Activated CD8-positive, alpha-beta memory T cell treated with anti-CD3 and anti-CD28 coated beads for 4 hours (primary cell): ENCODE measurements around the gene CCIN.
"Not testable (repeated sequence)": the region's sequence is repeated elsewhere in the genome, so short reads cannot be mapped to it uniquely, and the experiment has no call there.

ENCODE experiments used
- DNase-seq, 2 donors: peaks; one replicate each; pipeline ENCODE4 v3.0.0-alpha.2; 2020; ENCODE audit warnings: low read depth in 2 of 2

The CCIN gene

GRCh38 chr9:36169166-36169565 lies at the start of gene CCIN:
Gene CCIN, plus strand, starts transcription at chr9:36169388. Its CDS starts 115 bp downstream, at chr9:36169503.
- DNase-seq = no peak

DNA sequence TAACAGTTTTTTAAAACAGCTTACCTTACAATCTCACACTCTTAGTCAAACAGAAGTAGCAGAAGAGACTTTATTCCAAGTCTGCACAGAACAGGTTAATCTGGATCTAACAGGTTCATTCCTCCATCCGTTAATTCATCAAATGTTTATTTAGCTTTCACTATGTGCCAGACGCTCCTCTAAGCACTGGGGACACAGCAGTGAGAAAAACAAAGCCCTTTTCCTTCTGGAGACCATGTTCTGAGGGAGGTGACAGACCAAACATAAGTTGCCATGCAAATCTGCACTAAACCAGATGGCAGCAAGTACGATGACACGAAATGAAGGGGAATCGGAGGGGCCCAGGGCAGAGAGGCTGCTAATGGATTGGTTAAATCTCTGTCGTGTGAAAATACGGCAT lies 49.7 kb upstream of the CCIN start:
- DNase-seq = no peak

DNA sequence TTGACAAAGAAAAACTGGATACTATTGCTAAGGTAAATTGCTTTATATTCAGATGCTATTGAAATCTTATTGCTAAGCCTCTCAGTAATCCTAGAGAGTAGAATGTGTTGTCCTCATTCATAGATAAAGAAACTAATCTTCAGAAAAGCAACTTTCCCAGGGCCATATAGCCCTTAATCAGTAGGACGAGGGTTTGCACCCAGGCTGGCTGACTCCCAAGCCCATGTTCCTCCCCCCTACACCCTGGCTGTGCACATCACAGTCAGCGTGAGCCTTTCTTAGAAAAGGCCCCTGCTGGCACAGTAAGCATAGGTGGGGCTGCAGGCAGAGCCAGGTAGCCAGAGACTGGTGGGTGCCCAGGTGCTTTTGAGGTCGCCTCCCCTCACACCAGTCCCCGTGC lies 48.5 kb upstream of the CCIN start:
- no peak for DNase-seq

DNA sequence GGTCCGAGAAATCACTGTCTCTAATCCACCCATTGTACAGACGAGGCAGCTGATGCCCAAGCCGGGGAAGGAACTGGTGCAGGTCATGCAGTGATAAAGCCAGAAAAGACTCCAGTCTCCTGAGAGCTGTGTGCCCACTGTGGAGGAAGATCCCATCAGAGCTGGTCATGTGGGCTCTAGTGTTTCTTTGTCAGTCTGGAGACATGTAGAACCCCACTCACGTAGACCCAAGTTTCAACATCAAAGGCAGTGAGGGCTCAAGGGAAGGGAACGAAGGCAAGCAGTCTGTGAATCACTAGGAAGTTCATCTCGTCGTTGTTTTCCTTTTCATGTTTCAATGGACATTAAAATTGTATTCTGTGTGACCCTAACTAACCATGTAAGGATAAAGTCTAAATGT lies 47.2 kb upstream of the CCIN start:
- no peak for DNase-seq

GRCh38 chr9:36123515-36123914 lies 45.7 kb upstream of the CCIN start:
- no peak for DNase-seq

GRCh38 chr9:36125062-36125855 lies 43.9 kb upstream of the CCIN start:
- no peak for DNase-seq

DNA sequence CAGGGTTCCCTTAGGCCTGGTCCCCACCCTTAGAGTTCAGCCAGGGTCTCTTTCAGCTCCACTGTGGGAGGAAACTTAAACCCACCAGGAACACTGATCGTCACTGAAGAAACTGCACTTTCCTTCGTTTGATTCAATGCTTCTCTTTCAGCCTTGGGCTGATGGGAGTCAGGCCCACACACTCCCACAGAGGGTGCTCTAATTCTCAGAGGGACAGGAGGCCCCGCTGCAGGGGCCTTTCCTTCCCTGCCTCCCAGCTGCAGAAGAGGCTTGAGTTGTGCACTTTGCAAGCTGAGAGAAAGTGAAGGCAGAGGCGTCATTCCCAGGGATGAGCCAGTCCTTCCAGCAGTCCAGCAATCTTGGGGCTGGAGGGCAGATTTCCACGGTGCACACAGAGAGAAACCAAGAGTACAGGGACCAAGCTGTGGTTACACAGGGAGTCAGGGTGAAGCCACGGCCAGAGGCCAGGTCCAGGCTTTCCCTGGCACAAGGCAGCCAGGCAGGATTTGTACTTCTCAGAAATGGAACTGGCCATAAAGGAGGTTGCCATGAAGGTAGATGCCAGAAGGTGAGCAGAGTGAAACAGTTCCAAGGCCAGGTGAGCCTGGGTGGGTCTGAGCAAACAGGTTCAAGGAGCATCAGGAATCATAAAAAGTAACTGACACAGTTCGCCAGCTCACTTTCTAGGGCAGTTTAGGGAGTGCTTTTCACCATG lies 43.0 kb upstream of the CCIN start:
- DNase-seq = no peak

DNA sequence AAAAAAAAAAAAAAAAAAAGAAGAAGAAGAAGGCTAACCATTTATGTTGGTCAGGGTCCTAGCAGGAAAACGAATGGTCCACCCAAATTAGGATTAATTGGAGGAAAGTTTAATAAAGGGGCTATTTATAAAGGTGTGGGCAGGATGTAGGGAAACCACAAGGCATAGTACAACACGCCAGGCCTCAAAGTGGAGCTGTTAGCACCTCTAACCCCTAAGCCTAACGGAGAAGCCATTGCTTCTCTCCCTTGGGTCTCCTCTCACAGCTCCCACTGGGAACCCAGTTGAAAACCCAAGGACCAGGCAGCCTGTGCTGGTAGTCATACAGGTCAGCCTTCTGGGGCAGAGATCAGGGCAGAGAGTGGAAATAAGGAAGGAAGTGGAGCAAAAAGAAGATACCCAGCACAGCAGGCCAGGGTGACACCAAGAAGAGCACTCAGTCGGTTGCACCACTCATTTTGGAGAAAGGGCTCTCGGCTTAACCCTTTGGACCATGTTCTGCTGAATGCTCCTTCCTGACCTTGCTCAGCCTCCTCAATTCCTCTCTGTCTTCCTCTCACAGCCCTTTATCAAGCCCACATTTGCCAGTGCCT lies 41.4 kb upstream of the CCIN start:
- no peak for DNase-seq

DNA sequence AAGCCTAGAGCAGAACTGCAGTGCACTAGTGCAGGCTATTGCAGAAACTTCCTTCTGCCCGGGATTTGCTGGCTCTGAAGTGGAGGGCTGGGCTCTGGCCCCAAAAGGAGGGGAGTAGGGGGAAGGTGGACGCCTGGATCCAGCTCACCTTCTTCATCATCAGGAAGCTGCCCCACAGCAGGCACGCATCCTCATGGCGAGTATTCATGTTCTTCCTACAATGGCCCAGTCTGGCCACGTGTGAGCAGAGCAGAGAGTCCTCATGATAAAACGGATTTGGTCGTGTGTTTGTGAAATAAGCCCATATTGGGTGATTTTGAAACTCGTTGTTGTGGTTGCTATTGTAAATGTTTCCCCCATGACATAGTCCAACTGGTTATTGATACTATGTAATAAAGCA lies 40.8 kb upstream of the CCIN start:
- DNase-seq = no peak

DNA sequence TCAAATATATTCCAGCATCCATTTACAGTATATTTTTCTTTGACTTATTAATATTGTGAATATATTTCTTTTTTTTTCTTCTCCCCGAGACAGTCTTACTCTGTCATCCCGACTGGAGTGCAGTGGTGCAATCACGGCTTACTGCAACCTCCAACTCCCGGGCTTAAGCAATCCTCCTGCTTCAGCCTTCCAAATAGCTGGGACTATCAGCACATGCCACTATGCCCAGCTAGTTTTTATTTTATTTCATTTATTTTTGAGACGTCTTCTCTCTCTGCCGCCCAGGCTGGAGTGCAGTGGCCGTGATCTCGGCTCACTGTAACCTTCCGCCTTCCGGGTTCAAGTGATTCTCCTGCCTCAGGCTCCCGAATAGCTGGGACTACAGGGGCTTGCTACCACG lies 40.0 kb upstream of the CCIN start:
- DNase-seq = no peak

DNA sequence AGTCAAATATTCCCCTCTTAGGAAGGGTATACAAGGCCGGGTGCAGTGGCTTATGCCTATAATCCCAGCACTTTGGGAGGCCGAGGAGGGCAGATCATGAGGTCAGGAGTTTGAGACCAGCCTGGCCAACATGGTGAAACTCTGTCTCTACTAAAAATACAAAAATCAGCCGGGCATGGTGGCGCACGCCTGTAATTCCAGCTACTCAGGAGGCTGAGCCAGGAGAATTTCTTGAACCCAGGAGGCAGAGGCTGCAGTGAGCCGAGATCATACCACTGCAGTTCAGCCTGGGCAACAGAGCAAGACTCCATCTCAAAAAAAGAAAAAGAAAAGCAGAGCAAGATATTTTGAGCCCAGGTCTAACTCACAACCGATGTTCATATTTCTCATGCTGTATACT lies 37.5 kb upstream of the CCIN start:
- DNase-seq = not testable (repeated sequence)

DNA sequence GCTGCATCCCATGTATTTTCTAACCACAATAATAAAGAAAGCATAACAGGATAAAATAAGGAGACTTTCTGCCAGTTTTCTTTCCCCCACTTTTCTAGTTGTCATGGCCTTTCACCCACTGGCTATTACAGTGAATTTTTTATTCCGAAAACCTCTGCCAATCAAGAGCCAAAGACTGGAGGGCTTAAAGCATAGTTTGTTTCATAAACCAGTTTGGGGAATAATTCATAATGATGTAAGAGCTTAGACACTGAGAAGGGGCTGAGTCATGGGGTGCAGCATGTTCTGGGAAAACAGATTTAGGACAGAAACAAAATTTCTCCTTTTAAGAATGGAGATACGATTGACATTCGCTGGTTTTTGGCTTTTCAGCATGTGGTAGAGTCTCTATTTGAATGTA lies 37.1 kb upstream of the CCIN start:
- no peak for DNase-seq

DNA sequence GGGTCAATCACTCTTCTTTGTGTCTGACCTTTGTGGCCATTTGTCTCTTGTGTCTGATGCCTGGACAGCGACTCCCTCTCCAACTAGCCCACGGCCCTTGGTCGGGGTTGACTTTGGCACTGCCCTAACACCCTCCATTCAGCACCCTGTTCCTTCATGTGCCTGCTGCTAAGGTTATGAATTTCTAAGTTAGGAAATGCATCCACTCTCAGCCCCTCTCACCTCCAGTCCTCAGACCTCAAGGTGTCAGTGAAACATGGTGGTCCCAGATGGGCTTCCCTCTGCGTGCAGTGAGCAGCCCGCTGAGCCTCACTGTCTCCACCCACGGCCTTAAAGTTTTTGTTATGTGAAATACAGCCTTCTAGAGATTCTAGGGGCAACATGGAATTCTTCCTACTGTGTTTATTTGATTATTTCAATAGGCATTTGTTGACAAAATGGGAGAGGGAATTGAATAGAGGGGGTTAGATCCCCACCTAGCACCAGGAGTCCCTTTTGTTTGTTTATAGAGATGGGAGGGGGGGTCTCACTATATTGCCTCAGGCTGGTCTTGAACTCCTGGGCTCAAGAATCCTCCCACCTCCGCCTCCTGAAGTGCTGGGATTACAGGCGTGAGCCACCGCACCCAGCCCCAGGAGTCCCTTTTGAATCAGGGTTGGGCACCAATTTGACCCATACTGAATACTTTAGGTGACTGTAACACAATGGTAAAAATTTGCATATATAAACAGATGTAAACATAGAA lies 34.3 kb upstream of the CCIN start:
- DNase-seq = no peak

GRCh38 chr9:36135741-36136271 lies 33.4 kb upstream of the CCIN start:
- no peak for DNase-seq

GRCh38 chr9:36136272-36136893 lies 32.8 kb upstream of the CCIN start, which contains the start of gene GLIPR2:
Gene GLIPR2, plus strand, starts transcription at chr9:36136733. Its CDS starts 46 bp downstream, at chr9:36136779.
- peak; percentile 36 to 63 for DNase-seq

- no peak for DNase-seq
Observed at GRCh38 chr9:36136894-36137391, 32.2 kb upstream of the CCIN start.

DNA sequence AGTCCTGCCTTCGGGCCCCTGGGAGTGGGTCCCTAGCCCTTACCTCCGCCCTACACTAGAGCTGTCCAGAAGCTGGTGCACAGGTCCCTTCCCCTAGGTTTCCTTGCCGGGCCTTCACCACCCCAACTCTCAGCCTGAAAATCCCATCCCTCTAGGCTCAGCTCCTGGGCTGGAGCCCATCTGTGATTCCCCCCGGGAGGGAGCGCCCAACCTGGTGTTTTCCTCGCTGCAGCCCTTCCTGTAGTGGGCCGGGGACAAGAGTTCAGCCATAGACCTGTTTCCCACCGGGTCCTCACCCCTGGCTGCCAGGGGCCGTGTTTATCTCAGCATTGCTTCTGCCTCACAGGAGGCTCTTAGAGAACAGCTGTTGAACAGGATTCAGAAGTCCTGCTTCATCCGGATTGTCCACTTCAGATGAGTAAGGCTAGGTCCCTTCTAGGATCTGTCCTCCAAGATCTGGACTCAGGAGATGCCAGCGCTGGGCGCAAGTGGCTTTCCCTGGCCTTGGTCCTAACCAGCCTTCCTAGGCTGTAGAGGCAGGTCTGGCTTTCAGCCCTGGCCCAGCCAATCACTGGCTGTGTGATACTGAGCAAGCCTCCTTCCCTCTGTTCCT lies 31.7 kb upstream of the CCIN start:
- DNase-seq = no peak

DNA sequence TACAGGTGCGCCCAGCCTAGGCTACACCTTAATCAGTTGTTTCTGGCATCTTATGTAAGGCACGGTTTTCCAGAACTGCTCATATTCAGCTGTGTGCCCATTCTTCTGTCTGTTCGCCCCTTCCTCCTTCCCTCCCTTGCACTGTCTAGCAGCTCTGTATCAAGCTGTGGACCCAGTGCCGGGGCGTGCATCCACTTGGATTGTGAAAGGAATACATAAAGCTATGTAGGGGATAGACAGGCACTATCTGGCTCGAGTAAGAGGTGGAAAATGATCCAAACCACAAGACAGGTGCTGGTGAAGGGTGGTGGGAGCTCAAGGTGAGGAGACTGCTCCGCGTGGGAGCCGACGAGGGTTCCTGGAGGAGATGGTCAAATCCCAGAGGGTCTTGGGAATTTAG lies 30.7 kb upstream of the CCIN start:
- DNase-seq = no peak

DNA sequence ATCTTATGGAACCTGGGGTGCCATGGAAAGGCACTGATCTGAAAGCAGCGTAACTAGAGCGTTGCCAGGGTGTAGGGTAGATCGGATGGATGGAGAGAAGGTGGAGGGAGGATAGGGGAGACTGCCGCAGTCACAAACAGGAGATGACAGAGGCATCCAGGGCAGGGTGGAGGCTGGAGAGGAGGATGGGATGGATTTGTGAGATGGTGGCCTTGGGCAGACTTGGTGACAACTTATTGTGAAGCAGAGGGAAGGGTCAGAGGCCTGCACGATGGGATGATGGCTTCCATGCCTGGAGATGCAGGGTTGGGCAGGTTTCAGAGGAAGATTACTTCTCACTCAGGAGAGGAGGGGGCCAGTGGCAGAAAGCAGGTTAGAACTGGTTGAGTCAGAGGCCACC lies 30.3 kb upstream of the CCIN start:
- DNase-seq = no peak
